Tibial artery (tissue), 4 donors: ENCODE measurements around the gene EDRF1.
"Not testable (repeated sequence)": the region's sequence is repeated elsewhere in the genome, so short reads cannot be mapped to it uniquely, and the experiment has no call there.

Experiments
- DNase-seq, 2 donors: peaks; one replicate each; pipeline ENCODE4 v3.0.0-alpha.2; 2019
- H3K27ac ChIP-seq, 2 donors: fragments of 200-600 bp; sonication (generic) in 1 of 2; 1 replicate in 1 of 2; 2 replicates in 1 of 2; pipeline ENCODE4 v1.5.1; 2018 to 2019; ENCODE audit warnings: mild to moderate bottlenecking in 1 of 2
- H3K27me3 ChIP-seq, 2 donors: fragments of 200-600 bp; sonication (generic) in 1 of 2; one replicate each; pipeline versions ENCODE4 v1.5.1 to v1.6.0; 2016 to 2019
- H3K36me3 ChIP-seq, 3 donors: fragments of 200-600 bp; sonication (generic) in 2 of 3; one replicate each; pipeline ENCODE4 v1.5.1; 2016 to 2019; ENCODE audit warnings: mild to moderate bottlenecking in 2 of 3
- H3K4me1 ChIP-seq, 4 donors: fragments of 200-600 bp; sonication (generic) in 2 of 4; 1 replicate in 3 of 4; 2 replicates in 1 of 4; pipeline ENCODE4 v1.5.1; 2016 to 2019
- H3K4me3 ChIP-seq, 2 donors: fragments of 200-600 bp; sonication (generic) in 1 of 2; 1 replicate in 1 of 2; 2 replicates in 1 of 2; pipeline ENCODE4 v1.5.1; 2018 to 2019; ENCODE audit warnings: mild to moderate bottlenecking in 2 of 2
- H3K9me3 ChIP-seq, 3 donors: fragments of 200-600 bp; sonication (generic) in 1 of 3; one replicate each; pipeline ENCODE4 v1.5.1; 2016 to 2019
- CTCF ChIP-seq, 2 experiments: fragments of 200-600 bp in 1 of 2; fragments of 450-650 bp in 1 of 2; IDR thresholded peaks; one replicate each; pipeline ENCODE4 v1.5.1; 2017 to 2019; ENCODE audit warnings: antibody characterized with exemption in 2 of 2, mild to moderate bottlenecking in 1 of 2, moderate library complexity in 1 of 2
- intact Hi-C: fragments of 100-400 bp; cut with DNase I; formaldehyde crosslinking; loops from one replicate; pipeline ENCODE4 v1.15.0; 2023; ENCODE audit warnings: low total_unique reads

The EDRF1 gene

GRCh38 chr10:125692601-125693523, 26.6 kb upstream of the EDRF1 start:
- Histone ChIP-seq H3K27ac (no peak overlapping the region), H3K36me3 (no peaks in the 10 kb centered on the region), H3K9me3 (no peaks in the 10 kb centered on the region), H3K4me1 (no peaks in the 10 kb centered on the region), H3K4me3 (no peak overlapping the region), H3K27me3 (peaks cover 0 to 9% of the 10 kb centered on the region in 2 donors)
- no peak for TF ChIP-seq CTCF (IDR thresholded peaks at IDR 0.05)
- intact Hi-C loops = no loop called here
- DNase-seq = no peak

DNA sequence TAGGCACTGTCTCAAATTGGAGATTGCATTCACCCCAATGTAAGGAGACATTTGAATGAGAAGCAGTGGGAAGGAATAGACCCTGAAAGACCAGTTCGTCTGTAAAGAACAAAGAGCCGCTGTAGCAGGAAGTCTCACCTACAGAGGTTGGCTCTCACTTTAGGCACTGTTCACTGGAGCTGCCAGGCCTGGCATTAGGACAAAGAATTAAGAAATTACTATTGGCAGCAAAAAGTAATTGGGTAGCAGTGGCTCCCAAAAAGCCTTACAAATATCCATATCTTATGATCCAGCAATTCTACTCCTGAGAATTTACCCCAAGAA, 26.0 kb upstream of the EDRF1 start:
- H3K27ac ChIP-seq = no peak overlapping the region
- H3K9me3 ChIP-seq = no peaks in the 10 kb centered on the region
- H3K4me3 ChIP-seq = no peak overlapping the region
- no peak for TF ChIP-seq CTCF (IDR thresholded peaks at IDR 0.05)
- no peak for DNase-seq
- intact Hi-C loops = no loop called here
- H3K4me1 ChIP-seq = no peaks in the 10 kb centered on the region
- peaks cover 0 to 9% of the 10 kb centered on the region in 2 donors for H3K27me3 ChIP-seq
- H3K36me3 ChIP-seq = no peaks in the 10 kb centered on the region

GRCh38 chr10:125694883-125695282, 24.6 kb upstream of the EDRF1 start:
- Histone ChIP-seq H3K9me3 (no peaks in the 10 kb centered on the region), H3K27me3 (peaks cover 0 to 3% of the 10 kb centered on the region in 2 donors), H3K4me1 (no peaks in the 10 kb centered on the region), H3K36me3 (no peaks in the 10 kb centered on the region), H3K4me3 (no peak overlapping the region), H3K27ac (no peak overlapping the region)
- intact Hi-C loops = no loop called here
- TF ChIP-seq CTCF (IDR thresholded peaks at IDR 0.05) = no peak
- DNase-seq = no peak

GRCh38 chr10:125696884-125697283, 22.6 kb upstream of the EDRF1 start:
- H3K4me3 ChIP-seq, H3K27me3 ChIP-seq, H3K36me3 ChIP-seq, H3K9me3 ChIP-seq, intact Hi-C loops, DNase-seq, H3K27ac ChIP-seq, H3K4me1 ChIP-seq: not testable (repeated sequence)

DNA sequence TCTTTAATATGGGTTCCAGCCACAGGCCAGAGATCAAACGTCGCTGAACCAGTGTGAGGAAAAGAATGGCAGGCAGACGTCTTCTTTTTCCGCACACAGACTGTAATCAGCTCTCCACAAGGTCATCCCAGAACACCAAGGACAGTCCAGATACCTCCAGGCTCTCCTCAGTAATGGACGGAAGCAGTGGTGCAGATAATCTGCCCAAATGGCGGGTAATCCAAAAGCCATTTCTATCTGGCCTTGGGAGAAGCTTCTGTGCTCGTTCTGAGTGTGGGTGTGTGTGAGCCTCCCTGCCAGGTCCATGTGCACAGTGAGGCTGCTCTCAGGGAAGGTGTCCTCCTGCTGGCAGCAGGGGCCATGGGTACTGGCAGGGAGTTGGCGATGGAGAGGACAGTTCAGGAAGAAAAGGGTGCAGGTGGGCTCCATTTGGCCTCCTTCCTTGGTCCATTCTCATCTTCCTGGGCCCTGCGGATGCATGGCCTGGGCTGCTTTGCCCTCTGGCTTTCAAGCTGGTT, 21.0 kb upstream of the EDRF1 start:
- Histone ChIP-seq H3K27ac (no peak overlapping the region), H3K4me3 (no peak overlapping the region), H3K27me3 (no peaks in the 10 kb centered on the region), H3K36me3 (no peaks in the 10 kb centered on the region), H3K9me3 (no peaks in the 10 kb centered on the region), H3K4me1 (no peaks in the 10 kb centered on the region)
- intact Hi-C loops = no loop called here
- TF ChIP-seq CTCF (IDR thresholded peaks at IDR 0.05) = no peak
- no peak for DNase-seq

DNA sequence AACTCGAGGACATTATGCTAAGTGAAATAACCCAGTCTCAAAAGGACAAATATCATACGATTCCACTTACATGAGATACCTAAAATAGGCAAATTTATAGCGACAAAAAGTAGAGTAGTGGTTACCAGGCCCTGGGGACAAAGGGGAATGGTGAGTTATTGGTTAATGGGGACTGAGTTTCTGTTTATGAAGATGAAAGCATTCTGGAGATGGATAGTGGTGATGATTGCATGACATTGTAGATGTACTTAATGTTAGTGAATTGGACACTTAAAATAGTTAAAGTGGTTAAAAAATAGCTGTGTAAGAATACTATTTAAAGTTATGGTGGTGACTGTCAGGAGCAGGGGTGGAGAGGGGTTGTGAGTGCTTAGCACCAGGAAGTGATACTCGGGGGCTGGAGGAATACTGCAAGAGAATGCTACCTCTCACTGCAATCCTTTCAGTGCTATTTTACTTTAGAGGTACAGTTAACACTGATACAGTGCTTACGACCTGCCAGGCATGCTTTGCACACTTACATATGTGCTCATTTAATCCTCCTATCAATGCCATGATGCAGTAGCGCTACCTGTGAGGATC, 19.9 kb upstream of the EDRF1 start:
- no peak overlapping the region for H3K27ac ChIP-seq
- DNase-seq = no peak
- H3K4me3 ChIP-seq = no peak overlapping the region
- TF ChIP-seq CTCF (IDR thresholded peaks at IDR 0.05) = no peak
- intact Hi-C loops = no loop called here
- no peaks in the 10 kb centered on the region for H3K27me3 ChIP-seq
- no peaks in the 10 kb centered on the region for H3K9me3 ChIP-seq
- no peaks in the 10 kb centered on the region for H3K4me1 ChIP-seq
- H3K36me3 ChIP-seq = no peaks in the 10 kb centered on the region
